Endothelial cell of umbilical vein (primary cell): ENCODE results near the gene ZNF544. TPM values are rescaled to one million over a fixed set of nuclear protein-coding genes. Genes with fewer than 3 reads are reported as not detected.
A peak's percentile ranks its signal among the peaks of the same experiment; 100 is the strongest.

Experiments
- BruUV-seq: library from RNA; stranded (reverse); fragments of 400-500 nt; replicated peaks from 2 replicates; lab custom pipeline; 2021; lab: Mats Ljungman, UMichigan
- CTCF ChIA-PET: fragments of 300-600, 350-600 bp; sonication (Branson Sonifier 250); formaldehyde crosslinking; loops from one replicate; lab custom pipeline; 2021; ENCODE audit warnings: antibody characterized with exemption, inconsistent platforms; lab: Charles Lee
- POLR2A ChIA-PET: fragments of 300-600, 350-600 bp; sonication (Branson Sonifier 250); formaldehyde crosslinking; loops from one replicate; lab custom pipeline; 2021; ENCODE audit warnings: antibody characterized with exemption, inconsistent platforms; lab: Charles Lee
- DNase-seq: peaks from one replicate; pipeline ENCODE4 v3.0.0-alpha.2; 2011; ENCODE audit warnings: low read depth, low spot score
- FAIRE-seq: peaks from 2 replicates; lab custom pipeline; 2011; peaks lifted over from hg19 to GRCh38; lab: Jason Lieb, UNC
- H2AFZ ChIP-seq: 2 replicates; pipeline ENCODE4 v1.6.0; 2012; ENCODE audit warnings: low read depth, low read length, control low read depth, inconsistent platforms
- H3K27ac ChIP-seq: 2 replicates; pipeline ENCODE4 v1.5.1; 2011; ENCODE audit warnings: low read depth, mild to moderate bottlenecking, control low read depth, low read length, moderate library complexity; ENCODE audit not compliant: insufficient read depth
- H3K27me3 ChIP-seq, 2 experiments: 2 replicates each; pipeline versions ENCODE4 v1.6.0 to v1.6.1; 2011; ENCODE audit warnings: low read length in 2 of 2, mixed read lengths in 1 of 2; ENCODE audit not compliant: control insufficient read depth in 2 of 2, insufficient read depth in 2 of 2
- H3K36me3 ChIP-seq, 2 experiments: 2 replicates in 1 of 2; 3 replicates in 1 of 2; pipeline ENCODE4 v1.5.1; 2011; ENCODE audit warnings: low read length in 2 of 2, mild to moderate bottlenecking in 1 of 2, moderate library complexity in 1 of 2; ENCODE audit not compliant: control insufficient read depth in 2 of 2, insufficient read depth in 2 of 2; ENCODE audit errors: extremely low read depth in 1 of 2
- H3K4me1 ChIP-seq: 3 replicates; pipeline ENCODE4 v1.5.1; 2011; ENCODE audit warnings: mild to moderate bottlenecking, low read length; ENCODE audit not compliant: control insufficient read depth, insufficient read depth; ENCODE audit errors: extremely low read depth
- H3K4me2 ChIP-seq: 2 replicates; pipeline ENCODE4 v1.6.1; 2011; ENCODE audit warnings: low read length, control low read depth, mixed read lengths; ENCODE audit not compliant: insufficient read depth
- H3K4me3 ChIP-seq, 3 experiments: fragments of 200-600 bp in 1 of 3; sonication (generic), shearing (Covaris generic) in 1 of 3; replicated peaks in 1 of 3; 2 replicates each; pipeline ENCODE4 v1.5.1; 2011 to 2016; ENCODE audit warnings: control low read depth in 3 of 3, low read length in 3 of 3, mild to moderate bottlenecking in 2 of 3, inconsistent platforms in 1 of 3, low read depth in 1 of 3, moderate library complexity in 1 of 3; ENCODE audit not compliant: insufficient read depth in 1 of 3
- H3K79me2 ChIP-seq: 2 replicates; pipeline ENCODE4 v1.6.0; 2012; ENCODE audit warnings: low read length, inconsistent platforms; ENCODE audit not compliant: control insufficient read depth, insufficient read depth
- H3K9ac ChIP-seq: replicated peaks from 2 replicates; pipeline ENCODE3; 2011; ENCODE audit warnings: low read length, control low read depth; ENCODE audit not compliant: insufficient read depth; ENCODE audit errors: extremely low read depth
- H3K9me1 ChIP-seq: replicated peaks from 3 replicates; pipeline ENCODE4 v1.6.0; 2011; ENCODE audit warnings: mild to moderate bottlenecking, low read length; ENCODE audit not compliant: control insufficient read depth, insufficient read depth; ENCODE audit errors: extremely low read depth
- H3K9me3 ChIP-seq: replicated peaks from 2 replicates; pipeline ENCODE4 v1.5.1; 2012; ENCODE audit warnings: low read length, inconsistent platforms; ENCODE audit not compliant: control insufficient read depth, insufficient read depth
- H4K20me1 ChIP-seq: replicated peaks from 2 replicates; pipeline ENCODE3; 2011; ENCODE audit warnings: mild to moderate bottlenecking, low read length; ENCODE audit not compliant: control insufficient read depth, insufficient read depth; ENCODE audit errors: extremely low read depth
- EZH2 ChIP-seq: IDR thresholded peaks from 2 replicates; pipeline ENCODE4 v1.6.1; 2012; ENCODE audit warnings: borderline replicate concordance, low read depth, mild to moderate bottlenecking, moderate library complexity, low read length, inconsistent platforms; ENCODE audit not compliant: severe bottlenecking
- FOS ChIP-seq: IDR thresholded peaks from 2 replicates; pipeline ENCODE4 v1.6.1; 2011; ENCODE audit warnings: mild to moderate bottlenecking, low read length, moderate library complexity, borderline replicate concordance; ENCODE audit not compliant: insufficient read depth
- GATA2 ChIP-seq: IDR thresholded peaks from 2 replicates; pipeline ENCODE4 v1.7.0; 2011; ENCODE audit warnings: low read depth, mild to moderate bottlenecking, moderate library complexity, mixed read lengths, low read length; ENCODE audit not compliant: insufficient read length, insufficient read depth
- JUN ChIP-seq: IDR thresholded peaks from 2 replicates; pipeline ENCODE4 v1.6.1; 2011; ENCODE audit warnings: borderline replicate concordance, low read depth; ENCODE audit not compliant: insufficient read length, insufficient read depth
- MYC ChIP-seq: IDR thresholded peaks from one replicate; pipeline ENCODE4 v1.6.1; 2011; ENCODE audit warnings: mild to moderate bottlenecking, low read depth, low read length
- POLR2A ChIP-seq: IDR thresholded peaks from 2 replicates; pipeline ENCODE4 v1.6.1; 2012; ENCODE audit warnings: low read depth, mild to moderate bottlenecking, control low read depth, low read length
- POLR2AphosphoS5 ChIP-seq: IDR thresholded peaks from 2 replicates; pipeline ENCODE4 v1.6.1; 2012; ENCODE audit warnings: low read depth, mild to moderate bottlenecking, control low read depth, low read length, moderate library complexity; ENCODE audit not compliant: insufficient read depth
- dilution Hi-C: fragments of 300-500 bp; cut with MboI; formaldehyde crosslinking; loops from one replicate; pipeline ENCODE4 v1.15.0; 2019; ENCODE audit warnings: low sequenced_read_pairs; ENCODE audit not compliant: extremely low pct_ligation_motif_present
- intact Hi-C: fragments of 100-400 bp; cut with micrococcal nuclease; formaldehyde crosslinking; loops from one replicate; pipeline ENCODE4 v1.10.0; 2022
- polyA plus RNA-seq, 4 experiments: library from polyadenylated mRNA; depleted of rRNA in 3 of 4; stranded (reverse) in 3 of 4; unstranded in 1 of 4; fragments of >200 nt; gene quantifications; 2 replicates each; pipeline versions ENCODE4 v1.2.1 to v1.2.3, GENCODE V29; 2011 to 2012; ENCODE audit warnings: missing spikeins in 1 of 4
- total RNA-seq: library from RNA; stranded (reverse); gene quantifications from 2 replicates; pipeline ENCODE4 v1.2.3, GENCODE V29; 2021
- TF ChIP-seq, protein P1 (sequence below), 2 donors: IDR thresholded peaks; 1 replicate in 1 of 2; 2 replicates in 1 of 2; pipeline ENCODE4 v1.5.1; 2011; ENCODE audit warnings: low read length in 2 of 2, mild to moderate bottlenecking in 2 of 2, moderate library complexity in 2 of 2, control low read depth in 1 of 2, inconsistent platforms in 1 of 2, low read depth in 1 of 2; ENCODE audit not compliant: insufficient read depth in 1 of 2; ENCODE audit errors: extremely low read depth in 1 of 2
- TF ChIP-seq, protein P2 (sequence below): IDR thresholded peaks from 2 replicates; pipeline ENCODE4 v1.6.1; 2011; ENCODE audit not compliant: insufficient read depth, insufficient read length

Gene ZNF544
- total and polyA plus RNA-seq, 2 donors (not counting 3 experiments of a cell fraction or from before 2014, with no cell fraction given) = 33.4 to 45.4 TPM

DNA sequence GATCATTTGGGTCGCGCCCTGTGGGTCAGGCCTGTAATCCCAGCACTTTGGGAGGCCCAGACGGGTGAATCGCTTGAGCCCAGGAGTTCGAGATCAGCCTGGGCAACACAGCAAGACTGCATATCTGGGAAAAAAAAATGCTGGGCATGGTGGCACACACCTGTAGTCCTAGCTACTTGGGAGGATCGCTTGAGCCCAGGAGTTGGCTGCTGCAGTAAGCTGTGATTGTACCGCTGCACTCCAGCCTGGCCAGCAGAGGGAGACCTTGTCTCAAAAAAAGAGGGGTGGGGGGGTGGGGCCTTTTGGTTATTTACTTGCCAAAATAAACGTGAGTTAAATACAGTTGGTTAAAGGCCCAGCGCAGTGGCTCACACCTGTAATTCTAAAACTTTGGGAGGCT, 9.8 kb upstream of the ZNF544 start:
- no peaks in the 10 kb centered on the region for H3K9me3 ChIP-seq
- FAIRE-seq = peak; percentile 74
- TF ChIP-seq FOS = no peak
- TF ChIP-seq, protein P1, sequence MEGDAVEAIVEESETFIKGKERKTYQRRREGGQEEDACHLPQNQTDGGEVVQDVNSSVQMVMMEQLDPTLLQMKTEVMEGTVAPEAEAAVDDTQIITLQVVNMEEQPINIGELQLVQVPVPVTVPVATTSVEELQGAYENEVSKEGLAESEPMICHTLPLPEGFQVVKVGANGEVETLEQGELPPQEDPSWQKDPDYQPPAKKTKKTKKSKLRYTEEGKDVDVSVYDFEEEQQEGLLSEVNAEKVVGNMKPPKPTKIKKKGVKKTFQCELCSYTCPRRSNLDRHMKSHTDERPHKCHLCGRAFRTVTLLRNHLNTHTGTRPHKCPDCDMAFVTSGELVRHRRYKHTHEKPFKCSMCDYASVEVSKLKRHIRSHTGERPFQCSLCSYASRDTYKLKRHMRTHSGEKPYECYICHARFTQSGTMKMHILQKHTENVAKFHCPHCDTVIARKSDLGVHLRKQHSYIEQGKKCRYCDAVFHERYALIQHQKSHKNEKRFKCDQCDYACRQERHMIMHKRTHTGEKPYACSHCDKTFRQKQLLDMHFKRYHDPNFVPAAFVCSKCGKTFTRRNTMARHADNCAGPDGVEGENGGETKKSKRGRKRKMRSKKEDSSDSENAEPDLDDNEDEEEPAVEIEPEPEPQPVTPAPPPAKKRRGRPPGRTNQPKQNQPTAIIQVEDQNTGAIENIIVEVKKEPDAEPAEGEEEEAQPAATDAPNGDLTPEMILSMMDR (IDR thresholded peaks at IDR 0.05; ENCODE audit: extremely low read depth in 1 of 2, insufficient read depth in 1 of 2, low read depth in 1 of 2, low read length in 2 of 2) = peak in 1 of 2 donors; percentile 50
- no peak overlapping the region for H2AFZ ChIP-seq
- ChIA-PET POLR2A (no interaction called here), CTCF (interaction anchor here (0.6 to 1.7 kb wide), 9 partner anchors 9 to 356 kb away, joined by 3 to 8 read pairs (median 3); partner anchors contain the start of genes ZBTB45, ZNF274, ZNF544 and ZSCAN22)
- H3K27me3 ChIP-seq = no peaks in the 10 kb centered on the region
- no peak overlapping the region for H3K9ac ChIP-seq
- no peaks in the 10 kb centered on the region for H3K79me2 ChIP-seq
- no peak overlapping the region for H3K27ac ChIP-seq
- DNase-seq = peak; percentile 20
- H3K4me3 ChIP-seq = no peak overlapping the region
- no peaks in the 10 kb centered on the region for H4K20me1 ChIP-seq
- no peaks in the 10 kb centered on the region for H3K9me1 ChIP-seq
- no TSS peak for BruUV-seq
- H3K4me1 ChIP-seq = no peaks in the 10 kb centered on the region
- dilution Hi-C loops = no loop called here
- H3K4me2 ChIP-seq = no peak overlapping the region
- peaks cover 0 to 1% of the 10 kb centered on the region in 2 experiments for H3K36me3 ChIP-seq
- intact Hi-C loops = loop anchor here (1.0 kb wide), 2 partner anchors 91 to 300 kb away; partner anchors contain the start of gene ZBTB45

DNA sequence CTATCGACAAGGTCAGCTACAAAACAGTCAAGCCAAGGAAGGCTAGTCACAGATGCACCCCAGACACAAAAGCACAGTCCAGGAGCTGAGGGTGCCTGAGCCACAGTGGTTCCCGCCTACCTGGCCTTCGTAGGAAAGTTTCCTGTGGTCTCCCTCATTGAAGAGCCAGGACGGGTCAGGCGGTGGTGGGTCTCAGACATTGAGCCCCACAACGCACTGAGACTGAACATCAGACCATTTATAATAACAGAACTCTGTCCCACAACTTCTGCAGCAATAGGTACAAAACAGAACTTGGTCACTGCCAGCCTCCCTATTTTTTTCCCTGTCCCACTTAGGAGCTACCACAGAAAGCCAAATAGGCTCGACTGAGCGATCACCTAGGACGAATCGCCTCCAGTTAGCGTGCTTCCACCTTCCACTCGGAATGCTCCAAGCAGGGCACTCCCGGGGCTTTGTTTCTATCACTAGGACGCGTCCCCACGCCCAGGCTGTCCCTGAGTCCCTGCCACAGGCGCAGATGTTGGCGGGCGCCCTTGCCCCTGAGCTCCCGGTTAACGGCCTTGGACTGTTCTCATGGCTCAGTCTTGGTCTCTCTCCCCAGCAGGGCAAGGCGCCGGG, 640 bp upstream of the ZNF544 start:
- Histone ChIP-seq H4K20me1 (no peaks in the 10 kb centered on the region), H3K27ac (peak overlapping the region; percentile 42), H3K36me3 (peaks cover 7 to 16% of the 10 kb centered on the region in 2 experiments), H3K9me3 (no peaks in the 10 kb centered on the region), H3K9ac (peak overlapping the region; percentile 68), H3K4me3 (peak overlapping the region; percentile 53 to 66 (median 61)), H3K9me1 (no peaks in the 10 kb centered on the region), H2AFZ (peak overlapping the region; percentile 91), H3K79me2 (peaks cover 25% of the 10 kb centered on the region), H3K4me2 (peak overlapping the region; percentile 72), H3K27me3 (no peaks in the 10 kb centered on the region), H3K4me1 (peaks cover 10% of the 10 kb centered on the region)
- TSS peak; percentile 85 for BruUV-seq
- FAIRE-seq (no peak), DNase-seq (no peak)
- dilution Hi-C loops = no loop called here
- TF ChIP-seq FOS (no peak), MYC (no peak), GATA2 (no peak), JUN (no peak), POLR2AphosphoS5 (no peak), POLR2A (no peak), EZH2 (no peak)
- TF ChIP-seq, protein P2, sequence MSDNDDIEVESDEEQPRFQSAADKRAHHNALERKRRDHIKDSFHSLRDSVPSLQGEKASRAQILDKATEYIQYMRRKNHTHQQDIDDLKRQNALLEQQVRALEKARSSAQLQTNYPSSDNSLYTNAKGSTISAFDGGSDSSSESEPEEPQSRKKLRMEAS = no peak
- TF ChIP-seq, protein P1 (IDR thresholded peaks at IDR 0.05; ENCODE audit: extremely low read depth in 1 of 2, insufficient read depth in 1 of 2, low read depth in 1 of 2, low read length in 2 of 2) = no peak
- intact Hi-C loops = loop anchor here (1.0 to 2.0 kb wide), 8 partner anchors 50 to 291 kb away; partner anchors contain the start of genes ERVK3-1, ZBTB45, ZNF324 and ZNF497
- CTCF ChIA-PET = interaction anchor here (0.6 to 2.4 kb wide), 9 partner anchors 9 to 84 kb away, joined by 3 to 11 read pairs (median 4); partner anchors contain the start of gene ZNF274
- POLR2A ChIA-PET = interaction anchor here (1.5 kb wide), 1 partner anchor 77 kb away, joined by 5 read pairs; the partner anchor contains the start of gene ERVK3-1
